Germinal center (tissue), 1 donor: Measurements from ENCODE around the gene SUPT6H.
"Not testable (repeated sequence)": the region's sequence is repeated elsewhere in the genome, so short reads cannot be mapped to it uniquely, and the experiment has no call there.

ENCODE experiments used
- DNase-seq: peaks from one replicate; pipeline ENCODE4 v3.0.0; 2012; ENCODE audit warnings: mixed read lengths, low spot score

SUPT6H gene

DNA sequence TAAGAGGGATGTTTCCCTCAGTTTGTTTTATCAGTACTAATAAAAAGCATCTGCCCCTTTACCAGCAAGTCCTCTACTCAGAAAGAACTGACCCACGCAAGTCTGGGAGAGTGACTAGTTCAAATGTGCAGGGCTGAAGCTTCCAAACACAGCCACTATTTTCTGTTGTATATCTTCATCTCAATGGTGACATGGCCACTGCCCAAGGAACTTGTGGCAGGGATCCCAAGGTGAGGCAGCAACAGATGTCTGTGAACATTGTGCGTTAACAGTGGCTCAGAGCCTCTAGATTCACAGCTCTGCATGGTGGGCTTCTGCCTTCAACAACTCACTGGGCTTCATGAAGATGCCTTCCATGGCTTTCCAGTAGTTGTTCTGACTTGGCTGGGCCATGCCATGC, 13.3 kb upstream of the SUPT6H start:
- DNase-seq: no peak

DNA sequence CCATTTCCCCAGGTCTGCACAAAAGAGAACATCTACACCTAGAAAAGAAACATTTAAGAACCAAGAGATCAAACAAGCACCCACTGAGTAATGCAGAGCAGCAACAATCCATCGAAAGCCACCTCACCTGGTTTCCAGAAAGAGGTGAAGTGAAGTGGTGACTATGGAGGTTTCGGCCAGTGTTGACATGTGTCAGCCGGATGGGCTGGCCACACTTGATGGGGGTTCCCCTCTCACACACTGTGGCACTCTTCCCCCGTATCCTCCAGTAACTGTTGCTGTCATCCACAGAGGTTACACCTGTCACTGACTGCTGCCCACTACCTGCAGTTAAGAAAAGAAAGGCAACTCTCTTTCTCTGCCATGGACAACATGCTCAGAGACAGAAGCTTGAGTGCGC, 6.8 kb upstream of the SUPT6H start:
- DNase-seq: no peak

DNA sequence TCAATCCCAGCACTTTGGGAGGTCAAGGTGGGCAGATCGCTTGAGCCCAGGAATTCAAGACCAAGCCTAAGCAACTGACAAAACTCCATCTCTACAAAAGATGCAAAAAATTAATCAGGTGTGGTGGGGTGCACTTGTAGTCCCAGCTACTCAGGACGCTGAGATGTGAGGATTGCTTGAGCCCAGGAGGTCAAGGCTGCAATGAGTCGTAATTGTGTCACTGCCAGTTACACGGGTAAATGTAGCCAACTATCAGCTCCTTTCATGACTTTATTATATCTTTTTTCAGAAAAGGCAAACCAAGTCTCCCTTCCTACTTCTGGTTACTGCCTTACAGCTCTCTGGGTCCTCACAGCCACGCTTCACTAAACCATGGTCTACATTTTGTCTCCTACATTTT, 4.2 kb upstream of the SUPT6H start:
- no peak for DNase-seq

DNA sequence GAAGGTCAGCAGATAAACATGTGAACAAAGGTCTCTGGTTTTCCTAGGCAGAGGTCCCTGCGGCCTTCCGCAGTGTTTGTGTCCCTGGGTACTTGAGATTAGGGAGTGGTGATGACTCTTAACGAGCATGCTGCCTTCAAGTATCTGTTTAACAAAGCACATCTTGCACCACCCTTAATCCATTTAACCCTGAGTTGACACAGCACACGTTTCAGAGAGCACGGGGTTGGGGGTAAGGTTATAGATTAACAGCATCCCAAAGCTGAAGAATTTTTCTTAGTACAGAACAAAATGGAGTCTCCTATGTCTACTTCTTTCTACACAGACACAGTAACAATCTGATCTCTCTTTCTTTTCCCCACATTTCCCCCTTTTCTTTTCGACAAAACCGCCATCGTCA, 3.7 kb upstream of the SUPT6H start:
- DNase-seq: not testable (repeated sequence)

DNA sequence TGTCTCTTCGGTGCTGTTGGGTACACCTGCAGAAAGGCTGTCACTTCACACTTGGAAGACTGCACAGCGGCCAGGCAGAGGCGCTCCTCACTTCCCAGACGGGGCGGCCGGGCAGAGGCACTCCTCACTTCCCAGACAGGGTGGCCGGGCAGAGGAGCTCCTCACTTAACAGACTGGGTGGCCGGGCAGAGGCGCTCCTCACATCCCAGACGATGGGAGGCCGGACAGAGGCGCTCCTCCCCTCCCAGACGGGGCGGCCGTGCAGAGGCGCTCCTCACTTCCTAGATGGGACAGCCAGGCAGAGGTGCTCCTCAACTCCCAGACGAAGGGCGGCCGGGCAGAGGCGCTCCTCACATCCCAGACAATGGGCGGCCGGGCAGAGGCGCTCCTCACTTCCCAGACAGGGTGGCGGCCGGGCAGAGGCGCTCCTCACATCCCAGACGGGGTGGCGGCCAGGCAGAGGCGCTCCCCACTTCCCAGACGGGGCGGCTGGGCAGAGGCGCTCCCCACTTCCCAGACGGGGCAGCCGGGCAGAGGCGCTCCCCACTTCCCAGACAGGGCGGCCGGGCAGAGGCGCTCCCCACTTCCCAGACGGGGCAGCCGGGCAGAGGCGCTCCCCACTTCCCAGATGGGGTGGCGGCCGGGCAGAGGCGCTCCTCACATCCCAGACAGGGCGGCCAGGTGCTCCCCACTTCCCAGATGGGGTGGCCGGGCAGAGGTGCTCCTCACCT, 3.1 kb upstream of the SUPT6H start:
- not testable (repeated sequence) for DNase-seq

DNA sequence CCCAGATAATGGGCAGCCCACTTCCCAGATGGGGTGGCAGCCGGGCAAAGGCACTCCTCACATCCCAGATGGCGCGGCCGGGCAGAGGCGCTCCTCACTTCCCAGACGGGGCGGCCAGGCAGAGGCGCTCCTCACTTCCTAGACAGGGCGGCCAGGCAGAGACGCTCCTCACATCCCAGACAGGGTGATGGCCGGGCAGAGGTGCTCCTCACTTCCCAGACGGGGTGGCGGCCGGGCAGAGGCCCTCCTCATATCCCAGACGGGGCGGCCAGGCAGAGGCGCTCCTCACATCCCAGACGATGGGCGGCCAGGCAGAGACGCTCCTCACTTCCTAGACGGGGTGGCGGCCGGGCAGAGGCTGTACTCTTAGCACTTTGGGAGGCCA, 2.5 kb upstream of the SUPT6H start:
- not testable (repeated sequence) for DNase-seq

DNA sequence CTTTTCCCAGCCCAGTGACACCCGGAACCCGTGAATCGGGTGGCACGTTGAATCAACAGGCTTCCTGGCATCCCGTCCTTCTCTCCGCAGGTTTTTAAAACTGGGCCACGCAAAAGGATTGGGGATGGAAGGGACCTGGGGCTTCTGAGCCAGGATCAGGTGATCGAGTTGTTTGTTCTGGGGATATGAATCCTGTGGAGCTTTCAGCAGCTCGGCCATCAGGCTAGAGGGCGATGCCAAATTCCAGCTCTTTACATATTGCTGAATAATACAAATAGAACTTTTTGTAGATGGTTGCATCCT, 473 bp downstream of the SUPT6H start:
- no peak for DNase-seq

DNA sequence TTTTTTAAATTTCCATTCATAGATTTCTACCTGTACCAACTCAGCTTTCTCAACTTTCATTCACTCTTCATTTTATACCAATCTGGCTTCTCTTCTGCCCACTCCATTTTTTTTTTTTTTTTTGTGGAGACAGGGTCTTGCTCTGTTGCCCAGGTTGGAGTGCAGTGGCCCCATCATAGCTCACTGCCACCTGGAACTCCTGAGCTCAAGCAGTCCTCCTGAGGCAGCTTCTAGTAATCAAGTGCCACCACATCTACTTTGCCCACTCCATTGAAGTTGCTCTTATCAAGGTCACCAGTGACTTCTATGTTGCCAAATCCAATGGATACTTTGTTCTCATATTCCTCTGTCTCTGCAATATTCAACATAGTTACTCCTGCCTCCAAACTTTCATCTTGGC, 1.7 kb downstream of the SUPT6H start:
- DNase-seq: no peak

DNA sequence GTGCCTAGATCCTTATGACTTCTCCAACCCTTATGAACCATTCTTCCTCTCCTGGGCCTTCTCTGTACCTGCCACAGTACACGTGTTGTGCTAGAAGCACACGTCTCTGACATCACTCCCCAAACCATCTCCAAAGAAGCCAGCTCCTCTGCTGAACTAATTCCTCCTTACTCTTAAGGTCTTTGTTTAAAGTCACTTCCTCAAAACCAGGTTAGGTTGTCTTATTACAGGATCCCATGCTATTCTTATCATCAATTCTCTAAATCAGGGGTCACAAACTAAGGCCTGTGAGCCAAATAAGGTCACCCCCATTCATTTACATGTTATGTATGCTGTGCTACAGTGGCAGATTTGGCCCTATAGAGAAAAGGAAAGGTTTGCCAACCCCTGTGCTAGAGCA, 4.0 kb downstream of the SUPT6H start:
- DNase-seq: no peak

DNA sequence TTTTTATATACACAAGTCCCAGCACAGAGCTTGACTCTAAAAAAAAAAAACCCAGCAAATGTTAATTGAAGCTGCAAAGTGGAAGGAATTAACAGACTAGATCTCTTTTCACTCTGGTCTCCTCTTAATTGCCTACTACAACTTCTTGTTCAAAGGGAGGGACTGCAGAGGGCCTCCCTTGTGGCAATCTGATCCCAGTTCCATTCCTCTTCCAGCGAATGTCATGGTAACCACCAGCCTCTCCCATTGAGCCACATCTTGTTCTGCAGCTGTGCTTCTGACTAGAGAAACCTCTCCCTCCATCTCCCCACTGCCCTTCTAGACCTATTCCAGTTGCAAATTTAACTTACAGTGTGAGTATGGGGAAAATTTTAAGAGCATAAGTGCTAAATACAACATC, 5.9 kb downstream of the SUPT6H start:
- DNase-seq: no peak

DNA sequence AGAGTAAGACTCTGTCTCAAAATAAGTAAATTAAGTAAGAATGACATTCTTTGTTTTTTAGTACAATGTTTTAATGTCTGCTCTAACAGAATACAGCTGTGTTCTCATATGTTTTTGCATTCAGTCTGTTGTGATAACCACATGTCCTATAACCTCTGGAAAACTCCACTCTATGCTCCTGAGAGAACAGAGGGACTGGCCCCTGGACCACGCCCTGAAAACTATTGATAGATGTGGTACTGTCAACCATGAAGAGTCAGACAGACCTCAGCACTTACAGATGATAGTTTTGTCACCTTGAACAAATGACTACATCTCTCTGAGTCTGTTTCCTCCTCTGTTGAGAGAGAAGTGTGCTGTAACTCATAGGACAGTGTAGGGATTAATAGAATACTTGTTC, 7.9 kb downstream of the SUPT6H start:
- DNase-seq: no peak

DNA sequence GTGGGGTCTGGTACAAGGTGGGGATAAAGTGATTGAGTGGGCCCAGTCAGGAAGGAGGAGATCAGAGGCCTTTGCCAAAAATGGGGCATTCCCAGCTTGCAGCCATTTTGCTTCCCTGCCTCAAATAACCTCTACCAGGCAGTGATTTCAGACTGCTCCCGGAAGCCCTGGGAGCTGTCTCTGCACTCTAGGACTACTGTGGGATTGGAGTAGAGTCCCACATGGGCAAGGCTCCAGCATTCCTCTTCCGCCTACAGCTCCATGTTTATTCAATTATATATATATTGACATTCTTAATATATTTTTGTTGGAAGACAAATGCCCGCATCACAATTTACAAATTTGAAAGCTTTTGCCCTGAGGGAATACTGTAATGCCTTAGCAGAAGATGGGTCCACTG, 13.5 kb downstream of the SUPT6H start:
- DNase-seq: no peak

DNA sequence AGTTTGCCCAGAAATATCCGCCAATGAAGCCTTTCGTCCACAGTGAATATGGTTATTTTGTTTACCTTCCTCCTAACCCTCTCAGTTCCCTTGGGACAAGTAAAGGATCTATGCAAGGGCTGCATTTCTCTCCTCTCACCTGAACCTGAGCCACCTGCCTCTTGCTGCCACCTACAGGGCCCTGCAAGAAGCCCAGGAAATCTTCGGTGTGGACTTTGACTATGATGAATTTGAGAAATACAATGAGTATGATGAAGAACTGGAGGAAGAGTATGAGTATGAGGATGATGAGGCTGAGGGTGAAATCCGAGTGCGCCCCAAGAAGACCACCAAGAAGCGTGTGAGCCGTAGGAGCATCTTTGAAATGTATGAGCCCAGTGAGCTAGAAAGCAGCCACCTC, 14.0 kb downstream of the SUPT6H start:
- DNase-seq: peak; percentile 35

DNA sequence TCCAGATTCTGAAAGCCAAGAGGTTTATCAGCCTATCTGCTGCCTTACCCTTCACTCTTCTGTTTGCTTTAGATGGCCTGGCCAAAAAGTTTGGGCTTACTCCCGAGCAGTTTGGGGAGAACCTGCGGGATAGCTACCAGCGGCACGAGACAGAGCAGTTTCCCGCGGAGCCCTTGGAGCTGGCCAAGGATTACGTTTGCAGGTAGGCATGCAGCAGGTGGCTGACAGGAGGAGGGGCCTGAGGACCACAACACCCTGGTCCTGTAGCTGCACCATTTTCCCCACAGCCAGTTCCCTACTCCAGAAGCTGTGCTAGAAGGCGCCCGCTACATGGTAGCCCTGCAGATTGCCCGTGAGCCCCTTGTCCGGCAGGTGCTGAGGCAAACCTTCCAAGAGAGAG, 20.6 kb downstream of the SUPT6H start:
- DNase-seq: no peak

DNA sequence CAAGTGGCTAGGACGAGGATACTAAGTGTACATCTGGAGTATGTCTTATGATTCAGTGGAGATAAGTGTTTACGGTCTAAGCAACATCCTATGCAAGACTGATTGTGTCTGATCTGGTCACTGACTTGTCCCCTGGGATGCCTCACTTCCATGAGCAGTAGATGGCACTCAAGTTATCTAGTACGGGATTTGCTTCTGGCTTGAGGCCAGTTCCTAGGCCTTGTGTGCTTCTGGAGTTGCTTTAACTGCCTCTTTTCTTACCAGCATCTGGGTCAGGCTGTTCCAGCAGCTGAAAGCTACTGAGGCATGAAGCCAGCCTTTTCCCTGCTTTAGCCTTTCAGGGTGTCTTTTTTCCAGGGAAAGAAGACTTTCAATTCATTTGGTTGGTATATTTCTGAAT, 23.0 kb downstream of the SUPT6H start:
- DNase-seq: no peak

DNA sequence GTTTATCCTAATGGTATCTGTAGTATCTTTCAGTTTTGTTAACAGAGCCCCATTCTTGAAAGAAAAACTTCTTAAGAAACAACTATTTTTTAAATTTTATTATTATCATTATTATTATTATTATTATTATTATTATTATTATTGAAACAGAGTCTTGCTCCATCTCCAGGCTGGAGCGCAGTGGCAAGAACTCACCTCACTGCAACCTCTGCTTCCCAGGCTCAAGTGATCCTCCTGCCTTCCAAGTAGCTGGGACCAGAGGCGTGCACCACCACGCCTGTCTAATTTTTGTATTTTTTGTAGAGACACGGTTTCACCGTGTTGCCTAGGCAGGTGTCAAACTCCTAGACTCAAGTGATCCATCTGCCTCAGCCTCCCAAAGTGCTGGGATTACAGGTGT, 23.4 kb downstream of the SUPT6H start:
- no peak for DNase-seq

DNA sequence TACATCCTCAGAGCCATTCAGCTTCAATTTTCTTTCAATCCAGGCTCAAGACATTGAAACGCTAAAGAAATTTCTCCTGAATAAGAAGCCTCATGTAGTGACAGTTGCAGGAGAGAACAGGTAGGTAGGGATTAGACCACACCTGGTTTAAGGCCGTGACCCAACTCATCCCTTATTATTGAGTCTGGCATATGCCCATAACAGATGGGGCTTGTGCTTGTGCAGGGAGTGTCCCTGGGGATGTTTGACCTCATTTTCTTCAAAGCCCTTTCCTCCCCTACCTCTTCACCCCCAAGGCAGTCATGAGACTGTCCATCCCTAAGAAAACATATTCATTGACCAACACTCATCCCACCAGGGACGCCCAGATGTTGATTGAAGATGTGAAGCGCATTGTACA, 24.3 kb downstream of the SUPT6H start:
- no peak for DNase-seq

DNA sequence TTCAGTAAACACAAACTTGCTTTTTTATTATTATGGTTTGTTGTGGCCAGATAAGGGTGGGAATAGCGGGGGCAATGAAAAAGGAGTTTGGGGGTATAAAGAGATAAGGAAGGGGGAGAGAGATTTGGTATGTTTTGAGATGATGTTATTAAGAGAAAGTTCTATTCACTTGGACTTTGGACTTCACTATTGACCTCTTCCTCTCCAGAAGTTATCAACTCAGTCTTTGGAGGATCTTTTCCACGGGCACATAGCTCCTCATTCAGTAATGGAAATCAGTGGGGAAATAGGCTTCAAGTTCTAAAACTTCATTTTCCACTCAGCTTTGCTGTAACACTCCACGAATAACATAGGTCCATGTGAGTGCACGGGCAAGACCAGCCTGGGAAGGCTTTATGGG, 26.5 kb downstream of the SUPT6H start:
- DNase-seq: no peak

DNA sequence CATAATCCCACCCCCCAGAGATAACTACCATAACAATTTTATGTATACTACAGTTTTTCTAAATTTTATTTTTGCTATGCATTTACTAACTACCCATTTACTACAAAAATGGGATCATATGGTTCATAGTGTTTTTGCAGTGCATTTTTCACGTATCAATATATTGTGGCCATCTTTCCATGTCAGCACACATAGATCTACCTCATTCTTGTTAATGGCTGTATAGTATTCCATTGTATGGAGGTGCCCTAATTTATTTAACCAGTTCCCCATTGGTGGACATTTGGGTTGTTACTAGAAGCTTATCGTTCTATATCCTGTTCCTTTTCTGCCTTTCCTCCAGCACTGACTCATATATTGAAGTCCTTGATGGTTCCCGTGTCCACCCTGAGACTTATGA, 27.0 kb downstream of the SUPT6H start:
- DNase-seq: no peak

DNA sequence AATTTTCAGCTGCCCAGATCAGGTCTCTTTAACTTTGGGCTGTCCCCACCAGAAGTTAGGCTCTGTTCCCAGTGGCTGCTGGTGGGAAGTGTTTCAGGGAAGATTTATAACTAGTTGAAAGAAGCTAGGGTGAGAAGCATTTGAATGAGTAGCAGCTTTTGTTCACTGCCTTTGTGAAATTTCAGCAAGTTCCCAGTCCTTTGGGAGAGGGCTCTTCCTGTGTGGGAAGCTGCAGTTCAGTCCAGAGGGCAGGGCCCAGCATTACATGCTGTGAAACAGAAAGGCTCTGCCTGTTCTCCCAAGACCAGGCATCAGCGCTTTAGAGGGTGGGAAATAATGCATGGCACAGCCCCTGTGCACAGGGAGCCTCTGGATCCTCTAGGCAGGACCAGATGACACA, 31.9 kb downstream of the SUPT6H start:
- no peak for DNase-seq

DNA sequence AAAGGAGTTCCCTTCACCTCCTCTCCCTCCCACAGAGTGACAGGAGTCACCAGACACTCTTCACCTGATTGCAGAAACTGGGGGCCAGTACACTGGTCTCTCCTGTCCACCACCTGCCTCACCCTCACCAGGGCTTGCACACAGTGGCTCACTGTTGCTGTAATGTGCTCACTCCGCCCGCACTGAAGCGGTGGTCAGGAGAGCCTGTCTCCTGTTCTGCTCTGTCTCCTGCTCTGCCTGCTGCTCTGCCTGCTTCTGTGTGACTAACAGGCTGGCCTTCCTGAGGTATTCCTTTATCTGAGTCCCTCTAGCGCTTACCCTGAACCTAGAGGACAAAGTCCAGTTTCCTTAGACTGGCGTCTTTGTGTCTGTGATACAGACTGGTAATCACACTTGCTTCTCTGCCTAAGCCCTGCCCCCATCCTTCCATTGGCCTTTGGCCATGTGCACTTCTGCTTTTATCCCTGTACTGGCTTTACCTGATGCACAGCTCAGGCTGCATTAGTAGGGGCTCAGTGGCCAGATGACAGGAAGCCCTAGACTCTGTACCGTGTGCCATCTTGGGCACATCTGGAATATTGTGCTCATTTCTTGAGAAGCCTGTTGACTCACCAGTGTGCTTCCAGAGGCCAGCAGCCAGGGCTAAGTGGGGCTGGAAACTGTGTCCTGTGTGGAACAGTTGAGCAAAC, 36.4 kb downstream of the SUPT6H start:
- DNase-seq: no peak

DNA sequence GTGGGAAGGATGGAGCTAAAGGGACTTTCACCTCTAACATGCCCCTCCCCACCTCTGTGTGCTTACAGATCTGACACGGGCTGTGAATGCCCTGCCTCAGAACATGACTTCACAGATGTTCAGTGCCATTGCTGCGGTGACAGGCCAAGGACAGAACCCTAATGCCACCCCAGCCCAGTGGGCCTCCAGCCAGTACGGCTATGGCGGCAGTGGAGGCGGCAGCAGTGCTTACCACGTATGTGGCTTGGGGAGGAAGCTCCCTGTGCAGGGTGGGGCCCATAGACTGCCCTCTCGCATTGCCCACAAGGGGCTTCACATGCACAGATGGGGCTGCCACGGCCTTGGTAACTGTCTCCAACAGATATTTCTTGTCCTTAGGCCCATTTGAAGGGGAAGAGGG, 38.3 kb downstream of the SUPT6H start:
- no peak for DNase-seq

DNA sequence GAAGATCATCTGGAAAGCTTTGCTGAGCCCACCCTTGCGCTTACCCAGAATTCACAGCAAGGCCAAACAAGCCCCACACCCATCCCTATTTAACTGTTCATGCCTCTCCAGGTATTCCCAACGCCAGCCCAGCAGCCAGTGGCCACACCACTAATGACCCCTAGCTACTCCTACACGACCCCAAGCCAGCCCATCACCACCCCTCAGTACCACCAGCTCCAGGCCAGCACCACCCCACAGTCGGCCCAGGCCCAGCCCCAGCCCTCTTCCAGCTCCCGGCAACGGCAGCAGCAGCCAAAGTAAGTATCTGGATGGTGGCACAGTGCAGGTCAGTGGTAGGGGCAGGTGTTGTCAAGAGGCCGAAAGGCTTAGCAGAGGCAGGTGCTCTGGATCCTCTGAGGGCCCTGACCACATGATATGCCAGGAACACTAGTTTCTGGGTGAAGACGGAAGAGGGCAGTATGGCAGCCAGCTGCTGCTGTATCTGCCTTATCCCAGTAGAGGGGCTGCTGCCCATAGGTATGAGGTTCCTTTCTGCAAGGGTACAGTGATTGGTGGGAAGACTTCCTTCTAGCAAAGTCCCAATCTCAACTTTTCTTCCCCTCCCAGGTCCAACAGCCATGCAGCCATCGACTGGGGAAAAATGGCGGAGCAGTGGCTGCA, 39.0 kb downstream of the SUPT6H start:
- no peak for DNase-seq
